PC-9 (cell line): ENCODE measurements around the gene NUDCD3. TPM values are rescaled to one million over a fixed set of nuclear protein-coding genes. Genes with fewer than 3 reads are reported as not detected.
A peak's percentile ranks its signal among the peaks of the same experiment; 100 is the strongest.

Experiments used
- BruUV-seq: library from RNA; stranded (reverse); fragments of 400-500 nt; replicated peaks from 2 replicates; lab custom pipeline; 2021; lab: Mats Ljungman, UMichigan
- CTCF ChIA-PET: fragments of 300-600 bp; sonication (Branson Sonifier 250); formaldehyde crosslinking; loops from one replicate; lab custom pipeline; 2022; ENCODE audit warnings: antibody characterized with exemption; lab: Charles Lee
- POLR2A ChIA-PET: fragments of 300-600 bp; sonication (Branson Sonifier 250); formaldehyde crosslinking; loops from one replicate; lab custom pipeline; 2022; ENCODE audit warnings: antibody characterized with exemption; ENCODE audit not compliant: unreplicated experiment; lab: Charles Lee
- DNase-seq, 2 experiments: peaks; one replicate each; pipeline versions ENCODE4 v3.0.0 to v3.0.0-alpha.2; 2015 to 2022; ENCODE audit warnings: mixed read lengths in 1 of 2
- H2AFZ ChIP-seq: fragments of 200-600 bp; sonication (generic); 2 replicates; pipeline ENCODE4 v1.8.1; 2017; ENCODE audit warnings: antibody characterized with exemption
- H3F3A ChIP-seq: fragments of 200-600 bp; sonication (generic); 2 replicates; pipeline ENCODE4 v1.8.1; 2017; ENCODE audit warnings: antibody characterized with exemption, mild to moderate bottlenecking, low read depth; ENCODE audit not compliant: insufficient read depth
- H3K27ac ChIP-seq: fragments of 200-600 bp; sonication (generic); 2 replicates; pipeline ENCODE4 v1.6.1; 2016; ENCODE audit warnings: mixed run types
- H3K27me3 ChIP-seq: fragments of 200-600 bp; sonication (generic); 2 replicates; pipeline ENCODE4 v1.6.1; 2016; ENCODE audit warnings: low read depth, mixed run types; ENCODE audit not compliant: insufficient read depth
- H3K36me3 ChIP-seq: fragments of 200-600 bp; sonication (generic); 2 replicates; pipeline ENCODE4 v1.6.1; 2016; ENCODE audit warnings: low read depth, mixed run types
- H3K4me1 ChIP-seq: fragments of 200-600 bp; sonication (generic); replicated peaks from 2 replicates; pipeline ENCODE4 v1.6.1; 2016; ENCODE audit warnings: mixed run types; ENCODE audit not compliant: insufficient read depth
- H3K4me2 ChIP-seq: fragments of 200-600 bp; sonication (generic); 2 replicates; pipeline ENCODE4 v1.6.1; 2017; ENCODE audit warnings: mixed run types
- H3K4me3 ChIP-seq: fragments of 200-600 bp; sonication (generic); 2 replicates; pipeline ENCODE4 v1.6.1; 2016; ENCODE audit warnings: mixed run types
- H3K79me2 ChIP-seq: fragments of 200-600 bp; sonication (generic); 2 replicates; pipeline ENCODE4 v1.6.1; 2017; ENCODE audit warnings: low read depth, mixed run types
- H3K9me2 ChIP-seq: fragments of 200-600 bp; sonication (generic); 2 replicates; pipeline ENCODE4 v1.8.1; 2017; ENCODE audit warnings: mild to moderate bottlenecking; ENCODE audit not compliant: insufficient read depth
- H3K9me3 ChIP-seq: fragments of 200-600 bp; sonication (generic); 2 replicates; pipeline ENCODE4 v1.8.1; 2016; ENCODE audit warnings: low read depth; ENCODE audit not compliant: insufficient read depth
- H4K20me1 ChIP-seq: fragments of 200-600 bp; sonication (generic); 2 replicates; pipeline ENCODE4 v1.8.1; 2017; ENCODE audit not compliant: insufficient read depth
- EZH2 ChIP-seq: fragments of 200-600 bp; sonication (generic); IDR thresholded peaks from 2 replicates; pipeline ENCODE4 v1.8.0; 2017; ENCODE audit warnings: antibody characterized with exemption, low read depth
- intact Hi-C: fragments of 100-400 bp; cut with micrococcal nuclease; formaldehyde crosslinking; loops from one replicate; pipeline ENCODE4 v1.10.0; 2022; ENCODE audit not compliant: unreplicated experiment
- total RNA-seq: library from RNA; stranded (reverse); gene quantifications from 2 replicates; pipeline ENCODE4 v1.2.3, GENCODE V29; 2021
- TF ChIP-seq, protein P1 (sequence below): fragments of 200-600 bp; sonication (generic); conservative IDR thresholded peaks from 2 replicates; pipeline ENCODE4 v1.6.1; 2017; ENCODE audit warnings: mixed run types, antibody characterized with exemption, mild to moderate bottlenecking, moderate library complexity

Gene NUDCD3
- total RNA-seq, 1 experiment from 2014 or later = 149 TPM

DNA sequence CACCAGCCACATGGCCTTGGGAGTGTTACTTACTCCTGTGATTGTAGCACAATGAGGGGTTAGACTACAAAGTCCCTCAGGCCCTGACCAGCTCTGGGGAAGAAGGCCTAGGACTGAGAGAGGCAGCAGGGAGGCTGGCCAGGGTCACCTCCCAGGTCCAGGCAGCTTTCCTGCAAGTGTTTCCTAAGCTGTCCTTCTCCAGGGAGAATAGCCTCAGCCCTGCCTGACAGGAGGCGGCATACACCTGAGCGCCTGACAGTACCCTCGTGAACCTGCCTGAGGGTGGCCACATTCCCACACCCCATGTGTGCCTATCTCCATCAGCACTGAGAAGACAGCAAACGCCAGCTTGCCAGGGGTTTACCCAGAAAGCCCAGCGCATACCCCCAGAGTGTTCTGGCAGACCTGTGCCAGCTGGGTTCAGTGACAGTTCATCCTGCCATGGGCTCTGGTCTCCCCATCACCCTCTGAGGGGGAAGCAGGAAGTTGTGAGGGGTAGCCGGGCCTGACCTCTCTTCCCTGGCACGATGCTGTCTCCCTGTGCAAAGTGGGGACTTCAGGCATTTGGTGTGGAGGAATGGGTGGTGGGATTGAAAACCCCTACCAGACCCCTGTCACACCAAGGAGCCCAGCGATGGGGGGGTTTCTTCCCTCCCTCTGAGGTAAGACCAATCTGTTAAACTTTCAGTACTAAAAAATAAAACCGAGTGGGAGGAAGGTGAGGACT, 108.8 kb downstream of the NUDCD3 start:
- Histone ChIP-seq H3K9me2 (no peaks in the 10 kb centered on the region), H3K9me3 (no peaks in the 10 kb centered on the region), H3K4me2 (no peak overlapping the region), H3K36me3 (0 out of 2 replicates have a peak, but pooled peaks cover 4% of the 10 kb centered on the region), H3K4me3 (no peak overlapping the region), H2AFZ (no peak overlapping the region), H3K79me2 (no peaks in the 10 kb centered on the region), H3F3A (peaks cover 15% of the 10 kb centered on the region; the same call in 1 of the 2 replicates), H3K4me1 (peaks cover 41% of the 10 kb centered on the region), H3K27ac (no peak overlapping the region), H3K27me3 (no peaks in the 10 kb centered on the region), H4K20me1 (no peaks in the 10 kb centered on the region)
- POLR2A ChIA-PET = no interaction called here
- no peak for TF ChIP-seq EZH2
- TF ChIP-seq, protein P1, sequence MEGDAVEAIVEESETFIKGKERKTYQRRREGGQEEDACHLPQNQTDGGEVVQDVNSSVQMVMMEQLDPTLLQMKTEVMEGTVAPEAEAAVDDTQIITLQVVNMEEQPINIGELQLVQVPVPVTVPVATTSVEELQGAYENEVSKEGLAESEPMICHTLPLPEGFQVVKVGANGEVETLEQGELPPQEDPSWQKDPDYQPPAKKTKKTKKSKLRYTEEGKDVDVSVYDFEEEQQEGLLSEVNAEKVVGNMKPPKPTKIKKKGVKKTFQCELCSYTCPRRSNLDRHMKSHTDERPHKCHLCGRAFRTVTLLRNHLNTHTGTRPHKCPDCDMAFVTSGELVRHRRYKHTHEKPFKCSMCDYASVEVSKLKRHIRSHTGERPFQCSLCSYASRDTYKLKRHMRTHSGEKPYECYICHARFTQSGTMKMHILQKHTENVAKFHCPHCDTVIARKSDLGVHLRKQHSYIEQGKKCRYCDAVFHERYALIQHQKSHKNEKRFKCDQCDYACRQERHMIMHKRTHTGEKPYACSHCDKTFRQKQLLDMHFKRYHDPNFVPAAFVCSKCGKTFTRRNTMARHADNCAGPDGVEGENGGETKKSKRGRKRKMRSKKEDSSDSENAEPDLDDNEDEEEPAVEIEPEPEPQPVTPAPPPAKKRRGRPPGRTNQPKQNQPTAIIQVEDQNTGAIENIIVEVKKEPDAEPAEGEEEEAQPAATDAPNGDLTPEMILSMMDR = no peak
- BruUV-seq = no TSS peak
- DNase-seq = no peak
- intact Hi-C loops = loop anchor here (5.0 kb wide), 1 partner anchor 139 kb away; no protein-coding TSS in a partner anchor
- CTCF ChIA-PET = interaction anchor here (0.5 kb wide), 1 partner anchor 261 kb away, joined by 7 read pairs; no protein-coding TSS in a partner anchor

DNA sequence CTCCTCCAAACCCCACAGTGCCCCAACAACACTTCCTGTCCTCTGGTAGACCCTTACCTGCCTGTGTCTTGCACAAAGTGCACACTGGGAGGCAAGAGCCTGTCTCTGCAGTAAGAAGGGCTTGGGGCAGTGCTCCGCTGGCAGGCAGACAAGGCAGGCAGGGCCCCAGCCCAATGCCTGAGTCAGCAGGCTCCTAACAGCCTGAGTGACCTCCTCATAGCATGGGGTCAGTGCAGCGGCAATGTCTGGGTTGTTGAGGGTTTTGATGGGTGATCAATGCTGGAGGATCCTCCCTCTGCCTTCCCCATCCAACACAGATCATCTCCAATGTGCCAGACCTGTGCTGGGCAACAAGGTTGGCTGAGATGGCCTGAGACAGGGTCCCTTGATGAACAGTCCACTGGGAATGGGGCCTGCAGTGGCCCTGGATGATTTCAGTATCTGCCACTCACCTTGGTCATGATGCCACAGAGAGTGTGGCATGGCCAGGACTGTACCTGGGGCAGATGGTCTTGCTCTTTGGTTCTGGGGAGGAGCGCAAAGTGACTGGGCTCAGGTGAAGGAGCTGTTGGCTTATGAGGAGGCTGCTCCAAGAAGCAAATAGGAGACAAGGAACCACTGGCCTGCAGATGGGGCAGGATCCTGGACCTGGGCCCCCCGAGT, 109.5 kb downstream of the NUDCD3 start:
- CTCF ChIA-PET = interaction anchor here (0.5 kb wide), 1 partner anchor 262 kb away, joined by 7 read pairs; no protein-coding TSS in a partner anchor
- H3F3A ChIP-seq = peaks cover 15% of the 10 kb centered on the region; the same call in 1 of the 2 replicates
- H3K4me1 ChIP-seq = peaks cover 41% of the 10 kb centered on the region
- no TSS peak for BruUV-seq
- no peak for DNase-seq
- H3K27ac ChIP-seq = peak overlapping the region; percentile 82
- no peaks in the 10 kb centered on the region for H4K20me1 ChIP-seq
- no peaks in the 10 kb centered on the region for H3K79me2 ChIP-seq
- H3K9me2 ChIP-seq = no peaks in the 10 kb centered on the region
- intact Hi-C loops = loop anchor here (5.0 kb wide), 1 partner anchor 139 kb away; no protein-coding TSS in a partner anchor
- H2AFZ ChIP-seq = no peak overlapping the region
- 0 out of 2 replicates have a peak overlapping the region, but pooled peaks have one; percentile 30 for H3K4me2 ChIP-seq
- TF ChIP-seq, protein P1 = no peak
- TF ChIP-seq EZH2 = no peak
- no peaks in the 10 kb centered on the region for H3K9me3 ChIP-seq
- H3K27me3 ChIP-seq = no peaks in the 10 kb centered on the region
- 0 out of 2 replicates have a peak, but pooled peaks cover 4% of the 10 kb centered on the region for H3K36me3 ChIP-seq
- no peak overlapping the region for H3K4me3 ChIP-seq
- POLR2A ChIA-PET = no interaction called here

DNA sequence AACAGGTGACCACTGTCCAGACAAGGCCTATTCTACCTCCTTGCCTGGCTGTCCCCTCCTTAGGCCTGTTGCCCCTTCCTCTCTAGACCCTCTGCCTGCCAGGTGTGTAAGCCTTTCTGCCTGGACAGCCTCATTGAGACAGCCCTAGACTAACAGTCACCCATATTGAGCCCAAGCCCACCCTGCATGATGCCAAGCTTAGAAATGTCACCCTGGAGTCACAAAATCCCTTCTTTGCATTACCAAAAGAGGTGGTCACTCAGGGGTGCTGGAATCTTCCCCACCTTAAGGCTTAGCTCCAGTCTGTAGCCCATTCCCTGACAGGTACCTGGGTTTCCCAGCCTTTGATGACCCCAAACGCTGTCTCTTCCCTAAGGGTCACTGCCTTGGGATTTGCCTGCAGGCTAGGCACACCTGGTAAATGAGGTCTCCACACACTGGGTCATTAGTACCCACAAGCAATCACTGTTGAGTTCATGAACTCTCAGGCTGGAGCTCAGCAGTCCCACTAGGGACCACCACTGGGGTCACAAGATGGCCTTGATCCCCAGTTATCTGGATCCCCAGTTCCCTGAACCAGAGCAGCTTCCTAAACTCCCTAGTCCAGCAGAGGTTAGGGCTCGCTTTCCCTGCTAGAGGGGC, 110.1 kb downstream of the NUDCD3 start:
- peaks cover 41% of the 10 kb centered on the region for H3K4me1 ChIP-seq
- POLR2A ChIA-PET = interaction anchor here (0.6 kb wide), 1 partner anchor 35 kb away, joined by 5 read pairs; no protein-coding TSS in a partner anchor

More for the DNA sequence above, 110.1 kb downstream of the NUDCD3 start:
- H3K9me2 ChIP-seq = no peaks in the 10 kb centered on the region
- H3K4me3 ChIP-seq = no peak overlapping the region
- H3F3A ChIP-seq = peaks cover 15% of the 10 kb centered on the region; the same call in 1 of the 2 replicates
- intact Hi-C loops = loop anchor here (5.0 kb wide), 1 partner anchor 138 kb away; no protein-coding TSS in a partner anchor
- no peak for DNase-seq
- H3K36me3 ChIP-seq = 0 out of 2 replicates have a peak, but pooled peaks cover 4% of the 10 kb centered on the region
- H3K79me2 ChIP-seq = no peaks in the 10 kb centered on the region
- no peak overlapping the region for H2AFZ ChIP-seq
- CTCF ChIA-PET = no interaction called here
- BruUV-seq = no TSS peak
- TF ChIP-seq, protein P1 = no peak
- no peak for TF ChIP-seq EZH2
- H3K27ac ChIP-seq = peak overlapping the region; percentile 82
- H3K27me3 ChIP-seq = no peaks in the 10 kb centered on the region
- peak overlapping the region; percentile 30; the same call in 1 of the 2 replicates for H3K4me2 ChIP-seq
- H4K20me1 ChIP-seq = no peaks in the 10 kb centered on the region
- H3K9me3 ChIP-seq = no peaks in the 10 kb centered on the region
